Smooth muscle cell (in vitro differentiated cells): ENCODE results near the gene ARHGEF1. TPM values are rescaled to one million over a fixed set of nuclear protein-coding genes. Genes with fewer than 3 reads are reported as not detected.

ENCODE experiments used
- DNase-seq: peaks from one replicate; lab custom pipeline; 2025; ENCODE audit not compliant: unreplicated experiment; lab: John Stamatoyannopoulos, UW
- H2AFZ ChIP-seq: fragments of 200-600 bp; sonication (generic); 2 replicates; pipeline ENCODE4 v1.6.0; 2016; ENCODE audit warnings: antibody characterized with exemption, low read depth, mild to moderate bottlenecking
- H3F3A ChIP-seq: fragments of 200-600 bp; sonication (generic); 2 replicates; pipeline ENCODE4 v1.6.0; 2017; ENCODE audit warnings: antibody characterized with exemption, low read depth
- H3K27ac ChIP-seq: fragments of 200-600 bp; sonication (generic); 2 replicates; pipeline ENCODE4 v1.5.1; 2016; ENCODE audit warnings: low read depth, mild to moderate bottlenecking
- H3K27me3 ChIP-seq: fragments of 200-600 bp; sonication (generic); 2 replicates; pipeline ENCODE4 v1.6.1; 2016; ENCODE audit warnings: low read depth, mild to moderate bottlenecking
- H3K36me3 ChIP-seq: fragments of 200-600 bp; sonication (generic); 2 replicates; pipeline ENCODE4 v1.5.1; 2016; ENCODE audit warnings: low read depth
- H3K4me1 ChIP-seq: fragments of 200-600 bp; sonication (generic); 2 replicates; pipeline ENCODE4 v1.5.1; 2016; ENCODE audit warnings: low read depth
- H3K4me2 ChIP-seq: fragments of 200-600 bp; sonication (generic); 2 replicates; pipeline ENCODE4 v1.6.0; 2016; ENCODE audit warnings: mild to moderate bottlenecking
- H3K4me3 ChIP-seq: fragments of 200-600 bp; sonication (generic); 2 replicates; pipeline ENCODE4 v1.5.1; 2016; ENCODE audit warnings: mild to moderate bottlenecking
- H3K79me2 ChIP-seq: fragments of 200-600 bp; sonication (generic); 2 replicates; pipeline ENCODE4 v1.6.0; 2016; ENCODE audit warnings: low read depth, mild to moderate bottlenecking
- H3K9ac ChIP-seq: fragments of 200-600 bp; sonication (generic); 2 replicates; pipeline ENCODE4 v1.6.0; 2016; ENCODE audit warnings: low read depth
- H3K9me3 ChIP-seq: fragments of 200-600 bp; sonication (generic); replicated peaks from 2 replicates; pipeline ENCODE4 v1.5.1; 2016; ENCODE audit warnings: low read depth
- H4K20me1 ChIP-seq: fragments of 200-600 bp; sonication (generic); 2 replicates; pipeline ENCODE4 v1.6.0; 2016; ENCODE audit warnings: low read depth
- CTCF ChIP-seq: fragments of 200-600 bp; sonication (generic); IDR thresholded peaks from 2 replicates; pipeline ENCODE4 v1.5.1; 2017; ENCODE audit warnings: borderline replicate concordance, mild to moderate bottlenecking, antibody characterized with exemption; ENCODE audit not compliant: insufficient read depth, poor library complexity, severe bottlenecking
- WGBS: methylation state at CpG from one replicate; pipeline ENCODE4 v1.1.7; 2016; ENCODE audit warnings: low lambda C conversion rate; 5-methylcytosine and 5-hydroxymethylcytosine counted together
- polyA plus RNA-seq: library from polyadenylated mRNA; unstranded; fragments of >200 nt; fragmentation: Nextera tagmentation; extraction: Ambion mirVana; gene quantifications from 2 replicates; pipeline ENCODE4 v1.2.1, GENCODE V29; 2016
- total RNA-seq: library from RNA; depleted of rRNA; stranded (reverse); fragments of >200 nt; gene quantifications from 2 replicates; pipeline ENCODE4 v1.2.3, GENCODE V29; 2014

The ARHGEF1 gene
- total and polyA plus RNA-seq, 2 experiments from 2014 or later: 24.3 to 69.6 TPM

- 85% methylated on average over 17 of the region's 17 CpGs for WGBS
- no peak for DNase-seq
- peaks cover 3% of the 10 kb centered on the region for H3K27me3 ChIP-seq
Observed at GRCh38 chr19:41877916-41878905, 4.8 kb upstream of the ARHGEF1 start.

GRCh38 chr19:41879080-41879479 is 3.9 kb upstream of the ARHGEF1 start:
- H4K20me1 ChIP-seq: no peaks in the 10 kb centered on the region
- no peak overlapping the region for H2AFZ ChIP-seq
- H3K9ac ChIP-seq: no peak overlapping the region
- no peak for DNase-seq
- H3K4me1 ChIP-seq: no peaks in the 10 kb centered on the region
- H3K27ac ChIP-seq: no peak overlapping the region
- no peaks in the 10 kb centered on the region for H3K79me2 ChIP-seq
- H3K27me3 ChIP-seq: peaks cover 3% of the 10 kb centered on the region
- TF ChIP-seq CTCF: no peak
- H3K4me3 ChIP-seq: no peak overlapping the region
- 90% methylated on average over 20 of the region's 21 CpGs for WGBS
- no peaks in the 10 kb centered on the region for H3K36me3 ChIP-seq
- peaks cover 13% of the 10 kb centered on the region for H3F3A ChIP-seq
- no peaks in the 10 kb centered on the region for H3K9me3 ChIP-seq
- no peak overlapping the region for H3K4me2 ChIP-seq

More at GRCh38 chr19:41877916-41878905, 4.8 kb upstream of the ARHGEF1 start:
- Histone ChIP-seq H3K36me3 (no peaks in the 10 kb centered on the region), H3K4me2 (no peak overlapping the region), H3K4me3 (no peak overlapping the region), H3K9ac (no peak overlapping the region), H3K27ac (no peak overlapping the region), H2AFZ (no peak overlapping the region), H3F3A (peaks cover 16% of the 10 kb centered on the region), H3K4me1 (no peaks in the 10 kb centered on the region), H3K79me2 (no peaks in the 10 kb centered on the region), H4K20me1 (peaks cover 4% of the 10 kb centered on the region), H3K9me3 (no peaks in the 10 kb centered on the region)
- TF ChIP-seq CTCF: no peak

- Histone ChIP-seq H3K4me2 (no peak overlapping the region), H2AFZ (no peak overlapping the region), H3K4me3 (no peak overlapping the region), H3K4me1 (no peaks in the 10 kb centered on the region), H3K9ac (no peak overlapping the region), H3K27me3 (peaks cover 3% of the 10 kb centered on the region), H3K9me3 (no peaks in the 10 kb centered on the region), H3K79me2 (peaks cover 5% of the 10 kb centered on the region), H3F3A (peaks cover 13% of the 10 kb centered on the region), H3K27ac (no peak overlapping the region), H4K20me1 (no peaks in the 10 kb centered on the region), H3K36me3 (no peaks in the 10 kb centered on the region)
- 84% methylated on average over 7 of the region's 7 CpGs for WGBS
- TF ChIP-seq CTCF: no peak
- no peak for DNase-seq
Observed at GRCh38 chr19:41879670-41880328, 3.2 kb upstream of the ARHGEF1 start.
